HG02981 (cell line): ENCODE measurements around the gene DHX57.
A peak's percentile ranks its signal among the peaks of the same experiment; 100 is the strongest.

Experiments
- ATAC-seq: cut with Tn5 transposase; IDR thresholded peaks from one replicate; pipeline ENCODE4 v1.9.1; 2021; ENCODE audit warnings: mild to moderate bottlenecking, moderate library complexity; ENCODE audit not compliant: unreplicated experiment

The DHX57 gene, protein sequence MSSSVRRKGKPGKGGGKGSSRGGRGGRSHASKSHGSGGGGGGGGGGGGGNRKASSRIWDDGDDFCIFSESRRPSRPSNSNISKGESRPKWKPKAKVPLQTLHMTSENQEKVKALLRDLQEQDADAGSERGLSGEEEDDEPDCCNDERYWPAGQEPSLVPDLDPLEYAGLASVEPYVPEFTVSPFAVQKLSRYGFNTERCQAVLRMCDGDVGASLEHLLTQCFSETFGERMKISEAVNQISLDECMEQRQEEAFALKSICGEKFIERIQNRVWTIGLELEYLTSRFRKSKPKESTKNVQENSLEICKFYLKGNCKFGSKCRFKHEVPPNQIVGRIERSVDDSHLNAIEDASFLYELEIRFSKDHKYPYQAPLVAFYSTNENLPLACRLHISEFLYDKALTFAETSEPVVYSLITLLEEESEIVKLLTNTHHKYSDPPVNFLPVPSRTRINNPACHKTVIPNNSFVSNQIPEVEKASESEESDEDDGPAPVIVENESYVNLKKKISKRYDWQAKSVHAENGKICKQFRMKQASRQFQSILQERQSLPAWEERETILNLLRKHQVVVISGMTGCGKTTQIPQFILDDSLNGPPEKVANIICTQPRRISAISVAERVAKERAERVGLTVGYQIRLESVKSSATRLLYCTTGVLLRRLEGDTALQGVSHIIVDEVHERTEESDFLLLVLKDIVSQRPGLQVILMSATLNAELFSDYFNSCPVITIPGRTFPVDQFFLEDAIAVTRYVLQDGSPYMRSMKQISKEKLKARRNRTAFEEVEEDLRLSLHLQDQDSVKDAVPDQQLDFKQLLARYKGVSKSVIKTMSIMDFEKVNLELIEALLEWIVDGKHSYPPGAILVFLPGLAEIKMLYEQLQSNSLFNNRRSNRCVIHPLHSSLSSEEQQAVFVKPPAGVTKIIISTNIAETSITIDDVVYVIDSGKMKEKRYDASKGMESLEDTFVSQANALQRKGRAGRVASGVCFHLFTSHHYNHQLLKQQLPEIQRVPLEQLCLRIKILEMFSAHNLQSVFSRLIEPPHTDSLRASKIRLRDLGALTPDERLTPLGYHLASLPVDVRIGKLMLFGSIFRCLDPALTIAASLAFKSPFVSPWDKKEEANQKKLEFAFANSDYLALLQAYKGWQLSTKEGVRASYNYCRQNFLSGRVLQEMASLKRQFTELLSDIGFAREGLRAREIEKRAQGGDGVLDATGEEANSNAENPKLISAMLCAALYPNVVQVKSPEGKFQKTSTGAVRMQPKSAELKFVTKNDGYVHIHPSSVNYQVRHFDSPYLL (N-terminal part only)

GRCh38 chr2:38875576-38876367 is at the start of gene DHX57, which contains the start of gene MORN2:
TSS of gene DHX57 (minus strand) at chr2:38875934. CDS start at chr2:38868405, 7,529 bp downstream.
TSS of gene MORN2 (plus strand) at chr2:38875976.
- ATAC-seq, result peak; percentile 100

DNA sequence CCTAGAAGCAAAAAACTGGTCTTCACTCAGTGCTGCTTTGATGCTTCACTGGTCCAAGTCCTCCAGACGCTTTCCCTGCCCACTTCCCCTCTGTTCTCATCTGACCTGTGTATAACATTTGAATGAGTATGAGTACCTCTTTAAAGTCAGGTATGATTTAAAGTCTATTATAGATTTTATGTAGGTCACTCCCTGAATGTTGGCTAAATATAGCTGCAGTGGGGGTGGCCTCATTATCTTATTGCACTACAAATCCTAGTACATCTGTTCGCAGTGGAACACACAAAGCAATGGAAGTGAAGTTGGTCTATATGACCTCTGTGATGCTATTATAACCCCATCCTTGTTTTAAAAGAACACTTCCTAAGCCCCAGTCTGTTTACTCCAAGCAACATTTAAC is 47.2 kb upstream of the DHX57 start:
- ATAC-seq, result no peak

GRCh38 chr2:38922389-38922788 is 46.7 kb upstream of the DHX57 start:
- ATAC-seq, result no peak

DNA sequence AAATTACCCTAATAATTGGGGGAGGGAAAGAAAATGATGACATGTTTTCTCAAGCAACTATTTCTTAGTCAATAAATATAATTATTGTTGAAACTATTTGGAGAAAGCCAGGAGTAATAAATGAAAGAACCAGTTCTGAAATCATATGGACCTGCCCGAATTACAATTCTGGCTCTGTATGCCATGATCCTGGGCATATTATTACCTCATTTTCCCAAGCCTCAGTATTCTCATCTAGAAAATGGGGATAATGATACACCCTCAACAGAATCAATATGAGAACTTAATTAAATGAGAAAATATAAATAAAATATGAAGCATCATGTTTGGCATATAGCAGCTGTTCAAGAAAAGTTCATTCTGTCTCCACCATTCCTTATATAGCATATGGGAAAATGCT is 36.9 kb upstream of the DHX57 start:
- no peak for ATAC-seq

GRCh38 chr2:38911191-38911590 is 35.5 kb upstream of the DHX57 start:
- ATAC-seq, result no peak

DNA sequence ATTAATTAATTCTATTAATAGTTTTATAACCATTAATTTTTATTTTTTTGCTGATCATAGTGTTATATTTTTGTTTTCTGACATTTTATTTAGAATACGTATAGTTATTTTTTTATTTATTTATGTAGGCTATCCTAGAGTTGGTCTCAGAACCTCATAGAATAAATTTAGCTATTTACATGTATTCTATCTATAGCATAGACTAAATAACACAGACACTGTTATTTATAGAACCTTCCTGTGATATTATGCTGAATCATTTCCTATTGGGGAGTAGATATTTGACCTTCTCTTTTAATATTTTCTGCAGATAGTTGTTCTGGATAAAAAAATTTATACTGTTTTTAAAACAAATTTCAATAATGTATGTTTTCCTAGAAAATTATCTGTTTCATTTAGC is 34.1 kb upstream of the DHX57 start:
- ATAC-seq, result no peak

DNA sequence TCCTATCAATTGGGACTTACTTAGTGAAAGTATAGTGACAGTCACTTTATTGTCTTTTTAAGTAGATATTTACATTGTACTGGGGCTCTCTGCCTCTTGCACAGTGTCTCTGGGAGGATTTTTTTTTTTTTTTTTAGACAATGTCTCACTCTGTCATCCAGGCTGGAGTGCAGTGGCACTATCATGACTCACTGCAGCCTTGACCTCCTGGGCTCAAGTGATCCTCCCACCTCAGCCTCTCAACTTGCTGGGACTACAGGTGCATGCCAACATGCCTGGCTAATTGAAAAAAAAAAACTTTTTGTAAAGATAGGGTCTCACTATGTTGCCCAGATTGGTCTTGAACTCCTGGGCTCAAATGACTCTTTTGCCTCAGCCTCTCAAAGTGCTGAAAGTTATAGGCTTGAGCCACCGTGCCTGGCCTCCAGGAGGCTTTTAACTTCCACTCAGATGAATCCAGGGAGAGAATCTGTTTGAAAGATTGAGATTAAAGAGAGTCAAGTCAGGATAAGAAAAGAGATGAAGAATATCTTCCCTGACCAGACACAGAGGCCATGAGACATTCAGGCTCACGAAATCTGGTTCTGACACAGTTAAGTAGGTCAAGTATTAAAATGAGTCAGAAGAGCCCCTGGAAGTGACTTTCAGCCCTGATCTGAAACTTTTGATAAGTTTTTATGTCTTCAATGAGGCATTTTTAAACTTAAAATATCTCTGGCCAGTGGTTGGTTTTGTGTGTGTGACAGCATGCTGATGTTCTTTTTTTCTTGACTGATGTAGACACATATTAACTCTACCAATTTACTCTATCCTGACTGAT is 32.2 kb upstream of the DHX57 start:
- peak; percentile 84 for ATAC-seq

GRCh38 chr2:38907242-38907641 is 31.5 kb upstream of the DHX57 start:
- no peak for ATAC-seq

- ATAC-seq, result no peak
These were observed 29.5 kb upstream of the DHX57 start for GRCh38 chr2:38905251-38905650.

GRCh38 chr2:38900726-38901125 is 25.0 kb upstream of the DHX57 start:
- ATAC-seq, result no peak

DNA sequence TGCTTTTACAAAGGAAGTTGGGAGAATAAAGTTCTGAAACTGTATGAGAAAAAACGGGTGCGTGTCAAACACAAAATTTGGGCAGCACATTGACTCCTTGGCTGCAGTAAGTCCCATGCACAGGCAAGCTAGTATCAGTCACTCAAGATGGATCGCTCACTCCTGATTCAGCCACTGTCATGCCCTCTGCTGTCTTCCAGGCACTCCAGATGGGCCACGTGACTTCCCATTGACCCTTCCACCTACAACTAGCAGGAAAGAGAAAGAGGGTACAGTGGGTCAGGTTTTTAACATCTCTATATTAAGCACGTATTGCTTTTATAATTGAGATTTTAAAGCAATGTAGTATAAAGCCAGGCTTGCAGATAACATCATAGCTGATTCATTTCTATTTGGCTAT is 22.5 kb upstream of the DHX57 start:
- no peak for ATAC-seq

DNA sequence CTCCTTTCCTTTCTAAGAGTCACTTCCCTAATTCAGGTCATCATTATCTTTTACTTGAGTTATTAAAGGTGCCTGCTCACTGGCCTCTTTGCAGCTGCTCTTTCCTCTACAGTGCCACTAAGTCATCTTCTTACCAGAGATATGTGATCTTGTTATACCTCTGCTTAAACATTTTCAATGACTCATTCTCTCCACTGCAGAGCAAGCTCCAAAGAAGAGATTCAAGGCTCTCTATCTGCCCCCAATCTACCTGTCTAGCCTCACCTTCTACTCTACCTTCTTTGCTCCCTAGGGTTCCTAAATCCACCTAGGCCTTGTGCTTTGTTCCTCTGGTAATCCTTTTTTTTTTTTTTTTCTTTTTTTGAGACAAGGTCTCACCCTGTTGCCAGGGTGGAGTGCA is 17.1 kb upstream of the DHX57 start:
- no peak for ATAC-seq

DNA sequence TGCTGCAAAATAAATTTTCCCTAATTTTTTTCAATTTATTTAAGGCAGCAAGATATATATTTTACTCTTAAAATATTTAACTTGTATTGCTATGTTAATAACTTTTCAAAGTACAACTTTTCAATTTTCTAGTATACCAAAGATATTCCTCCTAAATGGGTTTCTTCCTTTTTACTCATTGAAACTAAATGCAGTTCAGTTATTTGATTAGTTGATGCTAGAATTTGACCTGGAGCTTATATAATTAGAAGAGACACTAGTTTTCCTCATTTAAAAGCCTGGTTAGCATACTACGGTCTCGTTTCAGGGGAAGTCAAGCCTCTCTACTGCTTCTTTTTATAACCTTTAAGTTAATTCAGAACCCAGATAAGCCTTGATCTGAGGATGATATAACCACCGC is 13.8 kb upstream of the DHX57 start, which contains the start of gene ARHGEF33:
TSS of gene ARHGEF33 (plus strand) at position 301 of the 400 bp plus-strand sequence. CDS start 29,573 bp downstream, outside the sequence.
- ATAC-seq, result no peak

DNA sequence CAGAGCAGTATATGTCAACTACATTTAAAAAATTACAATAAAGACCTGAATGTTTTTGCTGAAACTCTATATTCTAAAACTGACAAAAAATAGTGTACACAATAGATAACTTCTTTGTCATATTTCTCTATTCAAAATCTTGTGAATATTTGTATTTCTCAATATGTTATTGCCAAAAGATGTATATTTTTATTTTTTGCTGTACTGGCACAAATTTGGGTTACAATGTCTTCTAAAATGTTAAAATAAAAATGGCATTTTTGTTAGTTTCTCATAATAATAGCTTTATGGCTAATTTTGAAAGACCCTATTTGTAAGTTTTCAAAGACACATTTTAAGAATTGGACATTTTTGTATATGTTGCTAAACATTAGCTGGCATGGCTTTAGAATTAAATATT is 13.3 kb upstream of the DHX57 start:
- ATAC-seq, result no peak

DNA sequence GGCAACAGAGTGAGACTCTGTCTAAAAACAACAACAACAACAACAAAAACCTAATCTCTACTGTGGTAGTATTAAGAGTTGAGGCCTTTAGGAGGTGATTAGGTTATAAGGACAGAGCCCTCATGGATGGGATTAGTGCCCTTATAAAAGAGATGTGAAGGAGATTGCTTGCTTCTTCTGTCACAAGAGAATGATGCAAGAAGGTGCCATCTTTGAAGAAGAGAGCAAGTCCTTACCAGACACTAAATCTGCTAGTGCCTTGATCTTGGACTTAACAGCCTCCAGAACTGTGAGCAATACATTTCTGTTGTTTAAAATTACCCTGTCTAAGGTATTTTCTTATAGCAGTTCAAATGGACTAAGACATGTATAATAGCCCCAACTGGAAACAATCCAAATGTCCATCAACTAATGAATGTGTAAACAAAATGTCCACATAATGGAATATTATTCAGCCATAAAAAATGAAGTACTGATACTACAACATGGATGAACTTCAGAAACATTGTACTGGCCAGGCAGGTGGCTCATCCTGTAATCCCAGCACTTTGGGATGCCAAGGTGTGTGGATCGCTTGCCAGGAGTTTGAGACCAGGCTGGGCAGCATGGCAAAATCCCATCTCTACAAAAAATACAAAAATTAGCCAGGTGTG is 12.3 kb upstream of the DHX57 start:
- ATAC-seq, result no peak

GRCh38 chr2:38887347-38887746 is 11.6 kb upstream of the DHX57 start:
- no peak for ATAC-seq

GRCh38 chr2:38886063-38886462 is 10.3 kb upstream of the DHX57 start:
- ATAC-seq, result no peak

DNA sequence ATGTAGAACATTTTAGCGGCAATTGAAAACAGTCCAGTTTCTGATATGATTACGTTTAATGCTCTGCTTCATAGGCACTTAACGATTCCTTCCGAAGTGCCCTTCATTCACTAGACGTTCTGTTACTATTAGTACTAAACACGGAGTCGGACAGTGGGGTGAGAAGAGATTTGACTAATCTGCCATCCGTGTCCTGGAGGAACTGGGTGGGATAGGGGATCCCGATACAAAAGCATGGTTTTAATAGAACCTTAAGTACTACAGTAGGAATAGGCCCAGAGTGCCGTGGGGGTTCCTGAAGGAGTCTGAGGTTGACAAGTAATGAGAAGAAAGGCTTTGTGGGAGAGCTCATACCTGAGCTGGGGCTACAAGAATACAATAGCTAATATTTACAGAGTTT is 673 bp upstream of the DHX57 start:
- ATAC-seq, result no peak

DNA sequence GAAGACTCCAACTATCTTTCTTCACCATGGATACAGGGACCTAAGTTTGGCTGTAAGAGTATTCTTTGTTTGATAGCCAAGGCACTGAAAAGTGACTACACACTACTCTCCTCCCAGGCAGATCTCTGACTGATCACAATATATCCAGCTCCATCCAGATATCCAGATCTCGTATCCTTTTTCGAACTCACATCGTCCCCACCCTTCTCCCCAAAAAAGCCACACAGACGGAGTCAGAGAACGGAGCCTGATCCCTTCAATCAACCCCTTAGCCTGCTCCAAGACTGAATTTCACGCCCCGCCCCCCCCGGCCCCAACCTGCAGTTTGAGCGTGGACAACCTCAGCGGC is 533 bp downstream of the DHX57 start:
- ATAC-seq, result no peak
